Forelimb muscle (tissue), 1 donor: ENCODE results near the gene SEC16A. TPM values are rescaled to one million over a fixed set of nuclear protein-coding genes. Genes with fewer than 3 reads are reported as not detected.

Experiments
- DNase-seq: peaks from one replicate; pipeline ENCODE4 v3.0.0-alpha.2; 2013; ENCODE audit warnings: low read depth
- polyA plus RNA-seq: library from polyadenylated mRNA; unstranded; fragments of 120-200 nt; gene quantifications from one replicate; pipeline ENCODE4 v1.2.1, GENCODE V29; 2013; ENCODE audit not compliant: insufficient read length

SEC16A gene
- polyA plus RNA-seq, 1 donor: 30.9 TPM

- no peak for DNase-seq
Measured at GRCh38 chr9:136401173-136401922, 81.5 kb downstream of the SEC16A start.

- DNase-seq: peak; percentile 62
Measured at GRCh38 chr9:136400038-136400834, 82.6 kb downstream of the SEC16A start, which contains the start of gene SNAPC4. SNAPC4 (minus strand) TSS chr9:136400170; CDS start chr9:136398428, 1,742 bp downstream.

GRCh38 chr9:136399176-136400037 is 83.4 kb downstream of the SEC16A start:
- DNase-seq: no peak

- no peak for DNase-seq
Measured at GRCh38 chr9:136398286-136398685, 84.6 kb downstream of the SEC16A start.

- no peak for DNase-seq
Measured at GRCh38 chr9:136397643-136398042, 85.2 kb downstream of the SEC16A start.

- no peak for DNase-seq
Measured at GRCh38 chr9:136396219-136396515, 86.7 kb downstream of the SEC16A start.

GRCh38 chr9:136395345-136396218 is 87.3 kb downstream of the SEC16A start:
- no peak for DNase-seq

- DNase-seq: no peak
Measured at GRCh38 chr9:136395020-136395340, 87.9 kb downstream of the SEC16A start.

- no peak for DNase-seq
Measured at GRCh38 chr9:136394312-136395019, 88.4 kb downstream of the SEC16A start.

- DNase-seq: no peak
Measured at GRCh38 chr9:136393531-136393930, 89.3 kb downstream of the SEC16A start.

- no peak for DNase-seq
Measured at GRCh38 chr9:136392538-136393449, 90.0 kb downstream of the SEC16A start.

GRCh38 chr9:136391737-136392537 is 90.9 kb downstream of the SEC16A start:
- DNase-seq: no peak

Other genes starting within 250 kb of the SEC16A start
- 6.6 TPM for gene QSOX2, start 237.2 kb downstream of the SEC16A start, polyA plus RNA-seq
- 0.06 TPM for gene CCDC187, start 178.9 kb downstream of the SEC16A start, polyA plus RNA-seq
- 26.0 TPM for gene GPSM1, start 155.5 kb downstream of the SEC16A start, polyA plus RNA-seq
- 7.4 TPM for gene DNLZ, start 119.3 kb downstream of the SEC16A start, polyA plus RNA-seq
- gene CARD9, start 109.4 kb downstream of the SEC16A start, polyA plus RNA-seq: 0.82 TPM
- gene SNAPC4, start 82.9 kb downstream of the SEC16A start, polyA plus RNA-seq: 5.4 TPM
- 29.3 TPM for gene ENTR1, start 72.4 kb downstream of the SEC16A start, polyA plus RNA-seq
- gene PMPCA, start 72.4 kb downstream of the SEC16A start, polyA plus RNA-seq: 35.3 TPM
- 10.9 TPM for gene INPP5E, start 43.2 kb downstream of the SEC16A start, polyA plus RNA-seq
- gene NOTCH1, start 63.0 kb upstream of the SEC16A start, polyA plus RNA-seq: 24.8 TPM
- 59.9 TPM for gene EGFL7, start 179.9 kb upstream of the SEC16A start, polyA plus RNA-seq
- gene AGPAT2, start 204.4 kb upstream of the SEC16A start, polyA plus RNA-seq: 11.6 TPM
- 18.2 TPM for gene DIPK1B, start 229.5 kb upstream of the SEC16A start, polyA plus RNA-seq